ENCODE data around the gene MATCAP1.

MATCAP1 gene

GRCh38 chr16:67184995-67185650 lies 1.4 kb upstream of the MATCAP1 start:
- Histone ChIP-seq H3K27me3 (no peaks in the 10 kb centered on the region), H3K36me3 (no peaks in the 10 kb centered on the region), H3K4me1 (peaks cover 3% of the 10 kb centered on the region; the same call in 1 of the 2 replicates), H3K4me3 (ENCODE audit: low read depth, low read length) (no peak overlapping the region; the same call in 1 of the 2 replicates), H3K9me3 (no peaks in the 10 kb centered on the region)
- peak; percentile 95 for DNase-seq
- peak; percentile 74 for TF ChIP-seq CTCF (IDR thresholded peaks at IDR 0.05; ENCODE audit: low read depth, low read length)

DNA sequence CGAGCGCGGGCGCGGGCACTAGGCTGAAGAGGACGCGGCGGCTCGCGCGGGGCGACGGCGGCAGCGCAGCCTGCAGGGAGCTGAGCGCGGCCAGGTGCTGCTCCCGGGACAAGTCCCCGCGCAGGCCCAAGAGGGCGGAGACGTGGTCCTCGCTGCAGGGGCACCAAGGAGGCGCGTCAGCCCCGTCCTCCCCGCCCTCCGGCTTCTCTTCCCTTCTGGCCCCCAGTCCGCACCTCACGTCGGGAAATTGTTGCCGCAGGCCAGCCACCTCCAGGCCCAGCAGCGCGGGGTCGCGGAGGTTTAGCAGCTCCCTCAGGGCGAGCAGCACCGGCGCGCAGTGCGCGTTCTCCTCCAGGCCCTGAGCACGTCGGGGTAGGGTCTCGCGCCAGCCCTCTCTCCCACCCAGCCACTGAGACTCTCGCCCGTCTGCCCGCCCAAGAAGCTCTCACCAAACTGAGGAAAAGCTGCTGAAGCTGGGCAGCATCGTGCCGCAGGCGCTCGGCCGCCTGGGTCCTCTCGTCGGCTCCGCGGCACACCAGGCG lies 761 bp upstream of the MATCAP1 start:
- peak; percentile 49 for DNase-seq
- H3K9me3 ChIP-seq, result no peaks in the 10 kb centered on the region
- H3K4me3 ChIP-seq (ENCODE audit: low read depth, low read length), result peak overlapping the region; percentile 70
- H3K36me3 ChIP-seq, result no peaks in the 10 kb centered on the region
- no peak for TF ChIP-seq CTCF (IDR thresholded peaks at IDR 0.05; ENCODE audit: low read depth, low read length)
- peaks cover 3% of the 10 kb centered on the region; the same call in 1 of the 2 replicates for H3K4me1 ChIP-seq
- no peaks in the 10 kb centered on the region for H3K27me3 ChIP-seq

DNA sequence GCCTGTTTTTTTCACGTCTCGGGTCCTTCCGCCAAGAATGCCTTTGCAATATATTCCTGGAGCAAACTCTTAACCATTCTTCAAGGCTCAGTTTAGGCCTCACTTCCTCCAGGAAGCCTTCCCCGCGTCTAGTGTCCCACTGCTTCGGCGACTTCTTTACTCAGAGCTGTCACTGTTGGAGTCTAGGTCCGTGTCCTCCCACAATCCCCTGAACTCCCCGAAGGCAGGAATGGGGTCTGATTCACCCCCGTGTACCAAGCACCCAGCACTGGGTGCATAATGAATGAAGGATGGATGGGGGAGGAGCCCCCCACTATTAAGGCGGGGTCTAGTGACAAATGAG lies 508 bp downstream of the MATCAP1 start:
- DNase-seq, result no peak
- H3K36me3 ChIP-seq, result no peaks in the 10 kb centered on the region
- H3K27me3 ChIP-seq, result no peaks in the 10 kb centered on the region
- H3K4me3 ChIP-seq (ENCODE audit: low read depth, low read length), result peak overlapping the region; percentile 70
- no peak for TF ChIP-seq CTCF (IDR thresholded peaks at IDR 0.05; ENCODE audit: low read depth, low read length)
- no peaks in the 10 kb centered on the region for H3K9me3 ChIP-seq
- H3K4me1 ChIP-seq, result peaks cover 3% of the 10 kb centered on the region; the same call in 1 of the 2 replicates

DNA sequence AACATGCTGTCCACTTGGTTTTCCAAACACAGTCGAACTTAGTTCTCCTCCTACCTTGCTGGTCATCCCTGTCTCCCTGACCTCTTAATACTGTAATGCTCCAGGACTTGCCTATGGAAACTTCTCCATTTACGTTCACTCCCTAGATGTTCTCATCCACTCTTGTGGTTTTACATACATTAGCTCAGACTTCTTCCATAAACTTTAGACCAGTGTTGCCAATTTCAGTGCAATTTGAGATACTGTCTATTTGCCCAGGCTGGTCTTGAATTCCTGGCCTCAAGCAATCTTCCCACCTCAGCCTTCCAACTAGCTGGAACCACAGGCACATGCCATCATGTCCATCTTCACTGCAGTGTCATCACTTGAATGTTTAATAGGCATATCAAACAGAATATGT lies 1.5 kb downstream of the MATCAP1 start:
- no peaks in the 10 kb centered on the region for H3K27me3 ChIP-seq
- H3K4me3 ChIP-seq (ENCODE audit: low read depth, low read length), result no peak overlapping the region
- H3K9me3 ChIP-seq, result no peaks in the 10 kb centered on the region
- H3K36me3 ChIP-seq, result no peaks in the 10 kb centered on the region
- peaks cover 3% of the 10 kb centered on the region; the same call in 1 of the 2 replicates for H3K4me1 ChIP-seq
- DNase-seq, result no peak
- no peak for TF ChIP-seq CTCF (IDR thresholded peaks at IDR 0.05; ENCODE audit: low read depth, low read length)

DNA sequence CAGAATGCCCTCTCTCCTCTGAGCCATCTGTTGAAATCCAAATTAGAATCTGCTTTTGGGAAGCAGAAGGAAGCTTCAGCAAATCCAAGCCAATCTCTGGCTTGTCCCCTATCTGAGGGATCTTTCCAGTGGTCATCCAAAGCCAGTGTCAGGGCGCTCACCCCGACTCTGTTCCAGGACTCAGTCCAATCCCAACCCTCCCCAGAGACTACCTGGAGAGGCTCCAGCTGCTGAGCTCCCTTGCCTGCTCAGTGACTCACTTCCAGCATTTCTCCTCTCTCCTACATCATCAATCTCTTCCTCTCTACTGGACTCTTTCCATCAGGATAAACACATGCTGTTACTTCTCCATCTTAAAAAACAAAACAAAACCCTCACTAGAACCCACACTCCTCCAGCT lies 2.4 kb downstream of the MATCAP1 start:
- DNase-seq, result no peak
- Histone ChIP-seq H3K36me3 (no peaks in the 10 kb centered on the region), H3K9me3 (no peaks in the 10 kb centered on the region), H3K4me1 (peaks cover 3% of the 10 kb centered on the region; the same call in 1 of the 2 replicates), H3K27me3 (no peaks in the 10 kb centered on the region), H3K4me3 (ENCODE audit: low read depth, low read length) (no peak overlapping the region)
- TF ChIP-seq CTCF (IDR thresholded peaks at IDR 0.05; ENCODE audit: low read depth, low read length), result no peak

DNA sequence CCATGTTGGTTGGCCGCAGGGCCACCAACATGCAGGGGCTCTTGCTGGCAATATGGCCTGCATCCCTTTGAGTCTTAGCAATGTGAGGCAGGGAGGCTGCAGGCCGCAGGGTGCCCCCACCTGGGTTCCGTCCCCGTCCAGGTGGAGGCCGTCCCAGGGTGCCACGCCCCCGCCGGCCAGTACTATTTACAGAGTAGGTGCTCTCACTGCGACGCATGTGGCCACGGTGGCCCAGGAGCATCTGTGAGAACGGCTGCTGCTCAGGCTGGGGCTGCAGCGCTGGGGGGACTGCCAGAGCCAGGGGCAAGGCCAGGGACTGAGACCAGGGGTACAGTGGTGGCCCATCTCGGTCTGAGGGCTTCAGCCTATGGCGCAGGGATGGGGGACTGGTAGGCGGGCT lies 3.6 kb downstream of the MATCAP1 start:
- no peak for TF ChIP-seq CTCF (IDR thresholded peaks at IDR 0.05; ENCODE audit: low read depth, low read length)
- no peak for DNase-seq
- Histone ChIP-seq H3K27me3 (no peaks in the 10 kb centered on the region), H3K4me3 (ENCODE audit: low read depth, low read length) (no peak overlapping the region), H3K4me1 (peaks cover 2% of the 10 kb centered on the region), H3K9me3 (no peaks in the 10 kb centered on the region), H3K36me3 (no peaks in the 10 kb centered on the region)

All from BE2C (cell line).